DMS 273 (cell line): ENCODE data around the gene AFF1.

Experiments
- DNase-seq: peaks from one replicate; lab custom pipeline; 2025; ENCODE audit not compliant: unreplicated experiment; lab: John Stamatoyannopoulos, UW

AFF1 gene

GRCh38 chr4:87108142-87108546 lies 173.3 kb downstream of the AFF1 start:
- peak; percentile 34 for DNase-seq

- DNase-seq: no peak
Observed at GRCh38 chr4:87109121-87109520, 174.3 kb downstream of the AFF1 start.

GRCh38 chr4:87109945-87110344 lies 175.1 kb downstream of the AFF1 start:
- no peak for DNase-seq

- DNase-seq: no peak
Observed at GRCh38 chr4:87112063-87112462, 177.3 kb downstream of the AFF1 start.

GRCh38 chr4:87114245-87115062 lies 179.6 kb downstream of the AFF1 start:
- no peak for DNase-seq

GRCh38 chr4:87116231-87116630 lies 181.4 kb downstream of the AFF1 start:
- no peak for DNase-seq

- DNase-seq: no peak
Observed at GRCh38 chr4:87117051-87117731, 182.4 kb downstream of the AFF1 start.

GRCh38 chr4:87117732-87118075 lies 182.9 kb downstream of the AFF1 start:
- DNase-seq: no peak

- DNase-seq: no peak
Observed at GRCh38 chr4:87118421-87118820, 183.6 kb downstream of the AFF1 start.

- DNase-seq: peak; percentile 34
Observed at GRCh38 chr4:87118826-87119225, 184.0 kb downstream of the AFF1 start.

- DNase-seq: peak; percentile 8
Observed at GRCh38 chr4:87120010-87120409, 185.2 kb downstream of the AFF1 start.

- DNase-seq: peak; percentile 77
Observed at GRCh38 chr4:87120411-87121162, 185.8 kb downstream of the AFF1 start.

- DNase-seq: peak; percentile 57
Observed at GRCh38 chr4:87121341-87122065, 186.7 kb downstream of the AFF1 start.

- peak; percentile 79 for DNase-seq
Observed at GRCh38 chr4:87122252-87122651, 187.4 kb downstream of the AFF1 start.

GRCh38 chr4:87126056-87126455 lies 191.2 kb downstream of the AFF1 start:
- DNase-seq: no peak

GRCh38 chr4:87128006-87128705 lies 193.3 kb downstream of the AFF1 start:
- DNase-seq: no peak

GRCh38 chr4:87129681-87130080 lies 194.9 kb downstream of the AFF1 start:
- no peak for DNase-seq

- DNase-seq: no peak
Observed at GRCh38 chr4:87130985-87131703, 196.3 kb downstream of the AFF1 start.

GRCh38 chr4:87132035-87132434 lies 197.2 kb downstream of the AFF1 start:
- no peak for DNase-seq

GRCh38 chr4:87133183-87133582 lies 198.4 kb downstream of the AFF1 start:
- no peak for DNase-seq
